ENCODE data around the gene SAGE1. TPM values are rescaled to one million over a fixed set of nuclear protein-coding genes. Genes with fewer than 3 reads are reported as not detected.

The SAGE1 gene
- total and polyA plus RNA-seq, 9 of the 15 experiments (the other 6 are each of a cell fraction or from before 2014, with no cell fraction given): 14.6 to 79.2 (median 29.3) TPM

GRCh38 chrX:135914404-135914803 lies 20.9 kb downstream of the SAGE1 start (continued):
- TF ChIP-seq GTF2A2 (tag; IDR thresholded peaks at IDR 0.05) (no peak), HMG20B (CRISPR knock-in tag; IDR thresholded peaks at IDR 0.05) (no peak), ZNF589 (CRISPR knock-in tag; IDR thresholded peaks at IDR 0.05; ENCODE audit: low read depth) (peak; percentile 90), ZC3H11A (IDR thresholded peaks at IDR 0.05; ENCODE audit: low read depth, low read length) (no peak), MYNN (IDR thresholded peaks at IDR 0.05) (0 out of 2 replicates have a peak, but pooled peaks have one; percentile 25), MYNN (CRISPR knock-in tag; IDR thresholded peaks at IDR 0.05) (no peak), TRIM24 (IDR thresholded peaks at IDR 0.05) (peak; percentile 96 to 97), ID3 (CRISPR knock-in tag; IDR thresholded peaks at IDR 0.05) (no peak), ID3 (tag; IDR thresholded peaks at IDR 0.05) (peak; percentile 63; the same call in 1 of the 2 replicates), MAFK (IDR thresholded peaks at IDR 0.05; ENCODE audit: low read length) (no peak; the same call in 1 of the 2 replicates), ZNF561 (CRISPR knock-in tag; conservative IDR thresholded peaks at IDR 0.05) (no peak), SREBF1 (IDR thresholded peaks at IDR 0.05; ENCODE audit: borderline replicate concordance, low read depth, low read length) (no peak), ZNF830 (CRISPR knock-in tag; IDR thresholded peaks at IDR 0.05) (no peak), ZNF224 (CRISPR knock-in tag; IDR thresholded peaks at IDR 0.05) (no peak), ZFX (CRISPR knock-in tag; IDR thresholded peaks at IDR 0.05) (no peak), RUNX1 (IDR thresholded peaks at IDR 0.05; ENCODE audit: low read depth) (no peak), ZBTB9 (CRISPR knock-in tag; IDR thresholded peaks at IDR 0.05) (0 out of 2 replicates have a peak, but pooled peaks have one; percentile 33), EP300 (IDR thresholded peaks at IDR 0.05; ENCODE audit: low read length) (peak; percentile 90), USF2 (CRISPR knock-in tag; IDR thresholded peaks at IDR 0.05) (no peak), HNRNPL (IDR thresholded peaks at IDR 0.05; ENCODE audit: low read depth, low read length) (no peak), PRPF4 (IDR thresholded peaks at IDR 0.05; ENCODE audit: insufficient read depth, low read depth, low read length, poor library complexity, severe bottlenecking) (no peak), CUX1 (CRISPR knock-in tag; IDR thresholded peaks at IDR 0.05) (0 out of 2 replicates have a peak, but pooled peaks have one; percentile 18), EZH2 (IDR thresholded peaks at IDR 0.05; ENCODE audit: borderline replicate concordance, low read depth, low read length) (no peak), ZNF184 (CRISPR knock-in tag; IDR thresholded peaks at IDR 0.05) (no peak)
